ENCODE data around the gene ELFN1. TPM values are rescaled to one million over a fixed set of nuclear protein-coding genes. Genes with fewer than 3 reads are reported as not detected.

Gene ELFN1
- total and polyA plus RNA-seq, 8 donors: 0.19 to 4.3 (median 0.53) TPM; not detected in 1

GRCh38 chr7:1737956-1738355 lies 67.9 kb downstream of the ELFN1 start:
- DNase-seq: no peak
- no peak for TF ChIP-seq POLR2AphosphoS5 (IDR thresholded peaks at IDR 0.05)
- TF ChIP-seq CTCF (IDR thresholded peaks at IDR 0.05): no peak
- TF ChIP-seq EP300 (IDR thresholded peaks at IDR 0.05): no peak
- TF ChIP-seq POLR2A (IDR thresholded peaks at IDR 0.05): no peak
- peaks cover 0 to 62% (median 22%) of the 10 kb centered on the region in 3 donors for H3K27me3 ChIP-seq
- no peak overlapping the region for H3K4me3 ChIP-seq
- H3K4me1 ChIP-seq: peaks cover 10 to 14% (median 11%) of the 10 kb centered on the region in 4 donors
- H3K36me3 ChIP-seq: no peaks in the 10 kb centered on the region
- 86 to 95% (median 90%) methylated on average over 16 to 20 of the region's 20 CpGs for WGBS, 5 donors
- intact Hi-C loops (cut with DNase I; ENCODE audit: low total_unique reads): no loop called here
- H3K27ac ChIP-seq: no peak overlapping the region
- no peaks in the 10 kb centered on the region for H3K9me3 ChIP-seq

GRCh38 chr7:1738511-1738910 lies 68.4 kb downstream of the ELFN1 start:
- no peak overlapping the region for H3K27ac ChIP-seq
- no peak for TF ChIP-seq CTCF (IDR thresholded peaks at IDR 0.05)
- no peak for TF ChIP-seq POLR2AphosphoS5 (IDR thresholded peaks at IDR 0.05)
- no peak for TF ChIP-seq EP300 (IDR thresholded peaks at IDR 0.05)
- no peak for TF ChIP-seq POLR2A (IDR thresholded peaks at IDR 0.05)
- no peaks in the 10 kb centered on the region for H3K9me3 ChIP-seq
- H3K4me3 ChIP-seq: no peak overlapping the region
- H3K27me3 ChIP-seq: peaks cover 0 to 67% (median 28%) of the 10 kb centered on the region in 3 donors
- H3K36me3 ChIP-seq: no peaks in the 10 kb centered on the region
- WGBS, 5 donors: 55 to 83% (median 67%) methylated on average over 11 of the region's 11 CpGs
- intact Hi-C loops (cut with DNase I; ENCODE audit: low total_unique reads): no loop called here
- peaks cover 11 to 18% (median 15%) of the 10 kb centered on the region in 4 donors for H3K4me1 ChIP-seq
- no peak for DNase-seq

- no peak for TF ChIP-seq EP300 (IDR thresholded peaks at IDR 0.05)
- no peak for TF ChIP-seq POLR2A (IDR thresholded peaks at IDR 0.05)
- TF ChIP-seq POLR2AphosphoS5 (IDR thresholded peaks at IDR 0.05): no peak
- TF ChIP-seq CTCF (IDR thresholded peaks at IDR 0.05): no peak
- WGBS, 5 donors: 89 to 94% (median 91%) methylated on average over 19 of the region's 19 CpGs
- peaks cover 0 to 67% (median 25%) of the 10 kb centered on the region in 3 donors for H3K27me3 ChIP-seq
- H3K36me3 ChIP-seq: no peaks in the 10 kb centered on the region
- intact Hi-C loops (cut with DNase I; ENCODE audit: low total_unique reads): no loop called here
- no peak overlapping the region for H3K4me3 ChIP-seq
- H3K4me1 ChIP-seq: peaks cover 11 to 18% (median 15%) of the 10 kb centered on the region in 4 donors
- H3K27ac ChIP-seq: no peak overlapping the region
- no peaks in the 10 kb centered on the region for H3K9me3 ChIP-seq
- DNase-seq: no peak
Observed at GRCh38 chr7:1738956-1739355, 68.9 kb downstream of the ELFN1 start.

GRCh38 chr7:1739593-1739992 lies 69.5 kb downstream of the ELFN1 start:
- peaks cover 0 to 61% (median 20%) of the 10 kb centered on the region in 3 donors for H3K27me3 ChIP-seq
- H3K4me1 ChIP-seq: peaks cover 11 to 18% (median 15%) of the 10 kb centered on the region in 4 donors
- no peaks in the 10 kb centered on the region for H3K36me3 ChIP-seq
- no peak overlapping the region for H3K27ac ChIP-seq
- WGBS, 5 donors: 67 to 79% (median 74%) methylated on average over 14 of the region's 14 CpGs
- intact Hi-C loops (cut with DNase I; ENCODE audit: low total_unique reads): no loop called here
- no peak for DNase-seq
- TF ChIP-seq POLR2AphosphoS5 (IDR thresholded peaks at IDR 0.05) (no peak), POLR2A (IDR thresholded peaks at IDR 0.05) (no peak), CTCF (IDR thresholded peaks at IDR 0.05) (no peak), EP300 (IDR thresholded peaks at IDR 0.05) (no peak)
- H3K9me3 ChIP-seq: no peaks in the 10 kb centered on the region
- no peak overlapping the region for H3K4me3 ChIP-seq
